ENCODE measurements around the gene CREB5.

The CREB5 gene

GRCh38 chr7:28435732-28436378, 23.5 kb downstream of the CREB5 start:
- DNase-seq = no peak

GRCh38 chr7:28440055-28440601, 27.8 kb downstream of the CREB5 start:
- no peak for DNase-seq

- DNase-seq = no peak
Measured at GRCh38 chr7:28442540-28443420, 30.5 kb downstream of the CREB5 start.

GRCh38 chr7:28446131-28446530, 33.8 kb downstream of the CREB5 start:
- DNase-seq = no peak

GRCh38 chr7:28447071-28447470, 34.8 kb downstream of the CREB5 start:
- no peak for DNase-seq

- no peak for DNase-seq
Measured at GRCh38 chr7:28448708-28449107, 36.4 kb downstream of the CREB5 start.

GRCh38 chr7:28452681-28453080, 40.4 kb downstream of the CREB5 start:
- DNase-seq = no peak

- DNase-seq = no peak
Measured at GRCh38 chr7:28455486-28455885, 43.2 kb downstream of the CREB5 start.

GRCh38 chr7:28456044-28456443, 43.7 kb downstream of the CREB5 start:
- DNase-seq = no peak

- no peak for DNase-seq
Measured at GRCh38 chr7:28458732-28459131, 46.4 kb downstream of the CREB5 start.

- DNase-seq = no peak
Measured at GRCh38 chr7:28459306-28459705, 47.0 kb downstream of the CREB5 start.

- no peak for DNase-seq
Measured at GRCh38 chr7:28465697-28466096, 53.4 kb downstream of the CREB5 start.

- no peak for DNase-seq
Measured at GRCh38 chr7:28466341-28466740, 54.0 kb downstream of the CREB5 start.

- no peak for DNase-seq
Measured at GRCh38 chr7:28466885-28467284, 54.6 kb downstream of the CREB5 start.

- DNase-seq = no peak
Measured at GRCh38 chr7:28469562-28469961, 57.2 kb downstream of the CREB5 start.

- no peak for DNase-seq
Measured at GRCh38 chr7:28470344-28470743, 58.0 kb downstream of the CREB5 start.

GRCh38 chr7:28472332-28472731, 60.0 kb downstream of the CREB5 start:
- no peak for DNase-seq

GRCh38 chr7:28473571-28474281, 61.4 kb downstream of the CREB5 start:
- no peak for DNase-seq

- DNase-seq = no peak
Measured at GRCh38 chr7:28474282-28474638, 61.9 kb downstream of the CREB5 start.

- DNase-seq = no peak
Measured at GRCh38 chr7:28474640-28475039, 62.3 kb downstream of the CREB5 start.

- no peak for DNase-seq
Measured at GRCh38 chr7:28477041-28477442, 64.7 kb downstream of the CREB5 start.

GRCh38 chr7:28478656-28479055, 66.3 kb downstream of the CREB5 start:
- DNase-seq = no peak

GRCh38 chr7:28479507-28479947, 67.2 kb downstream of the CREB5 start:
- no peak for DNase-seq

GRCh38 chr7:28480595-28480994, 68.3 kb downstream of the CREB5 start:
- DNase-seq = no peak

All from NCI-H446 treated with DMSO at 0.1 percent for 48 hours (cell line).